Cardiac muscle cell (in vitro differentiated cells and primary cell): ENCODE results near the gene SPRING1. TPM values are rescaled to one million over a fixed set of nuclear protein-coding genes. Genes with fewer than 3 reads are reported as not detected.

ENCODE experiments used
- DNase-seq, 2 donors: peaks; one replicate each; pipeline versions ENCODE4 v3.0.0 to v3.0.0-alpha.2; 2010 to 2017; ENCODE audit warnings: low read depth in 1 of 2, low spot score in 1 of 2
- H3K27ac ChIP-seq: fragments of 200-600 bp; sonication (generic); 2 replicates; pipeline ENCODE4 v1.5.1; 2016
- H3K27me3 ChIP-seq: fragments of 200-600 bp; sonication (generic); 2 replicates; pipeline ENCODE4 v1.6.0; 2016; ENCODE audit warnings: control low read depth
- H3K36me3 ChIP-seq: fragments of 200-600 bp; sonication (generic); 2 replicates; pipeline ENCODE4 v1.5.1; 2016; ENCODE audit warnings: control low read depth
- H3K4me1 ChIP-seq: fragments of 200-600 bp; sonication (generic); 2 replicates; pipeline ENCODE4 v1.8.1; 2017; ENCODE audit warnings: low read depth, mild to moderate bottlenecking, mixed run types
- H3K4me3 ChIP-seq: fragments of 200-600 bp; sonication (generic); 2 replicates; pipeline ENCODE4 v1.5.1; 2016; ENCODE audit warnings: mild to moderate bottlenecking
- H3K9me3 ChIP-seq: fragments of 200-600 bp; sonication (generic); 2 replicates; pipeline ENCODE4 v1.5.1; 2017; ENCODE audit warnings: low read depth, mild to moderate bottlenecking, control low read depth
- polyA plus RNA-seq: library from polyadenylated mRNA; unstranded; fragments of >200 nt; fragmentation: Nextera tagmentation; extraction: Ambion mirVana; gene quantifications from 2 replicates; pipeline ENCODE4 v1.2.1, GENCODE V29; 2016
- total RNA-seq: library from RNA; depleted of rRNA; stranded (reverse); fragments of >200 nt; gene quantifications from 2 replicates; pipeline ENCODE4 v1.2.3, GENCODE V29; 2016
- TF ChIP-seq, protein P1 (sequence below): IDR thresholded peaks from 2 replicates; pipeline ENCODE4 v1.5.1; 2012; ENCODE audit warnings: low read depth, mild to moderate bottlenecking, low read length

The SPRING1 gene, protein sequence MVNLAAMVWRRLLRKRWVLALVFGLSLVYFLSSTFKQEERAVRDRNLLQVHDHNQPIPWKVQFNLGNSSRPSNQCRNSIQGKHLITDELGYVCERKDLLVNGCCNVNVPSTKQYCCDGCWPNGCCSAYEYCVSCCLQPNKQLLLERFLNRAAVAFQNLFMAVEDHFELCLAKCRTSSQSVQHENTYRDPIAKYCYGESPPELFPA
- 16.3 and 23.5 TPM in 2 replicates for total RNA-seq
- polyA plus RNA-seq, result 14.2 and 19.4 TPM in 2 replicates

DNA sequence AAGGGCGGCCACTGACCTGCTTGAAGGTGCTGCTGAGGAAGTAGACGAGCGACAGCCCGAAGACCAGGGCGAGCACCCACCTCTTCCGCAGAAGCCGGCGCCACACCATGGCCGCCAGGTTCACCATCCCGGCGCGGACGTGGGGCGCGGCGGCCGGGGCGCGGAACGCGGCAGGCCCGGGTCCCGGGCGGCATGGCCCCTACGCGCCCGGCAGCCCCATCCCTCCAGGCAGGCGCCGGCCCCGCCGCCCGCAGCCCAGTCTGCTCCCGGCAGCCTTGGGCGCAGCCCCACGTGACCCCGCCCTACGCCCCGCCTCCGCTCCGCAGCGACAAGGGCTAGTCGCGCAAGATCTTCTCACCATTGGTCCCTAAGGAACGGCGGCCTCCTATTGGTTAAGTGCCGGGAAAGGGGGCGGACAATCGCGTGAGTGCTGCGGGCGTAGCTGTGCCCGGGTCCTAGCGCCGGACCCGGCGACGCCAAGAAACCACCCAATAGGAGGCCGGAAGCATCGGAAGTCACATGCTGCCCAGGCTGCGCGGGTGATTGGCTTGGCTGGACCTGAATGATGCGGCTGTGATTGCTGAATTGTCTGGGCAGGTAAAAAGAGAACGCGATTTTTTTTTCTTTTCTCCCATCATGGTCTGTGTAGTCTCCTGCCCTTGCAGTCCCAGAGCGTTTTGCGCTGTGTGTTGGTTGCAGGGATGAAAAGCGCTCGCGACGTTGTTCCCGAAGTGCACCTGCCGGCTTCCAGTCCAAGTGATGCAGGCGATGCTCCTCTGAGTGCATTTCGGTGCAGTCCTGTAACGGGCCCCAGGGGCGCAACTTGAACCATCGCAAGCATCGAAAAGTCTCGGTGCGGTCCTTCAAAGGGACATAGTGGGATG is at the start of gene SPRING1, which contains the start of gene RNFT2:
Gene SPRING1, minus strand, starts transcription at position 296 of the 884 bp plus-strand sequence. Its CDS starts 169 bp downstream, at position 127.
Gene RNFT2, plus strand, starts transcription at position 542 of the 884 bp plus-strand sequence. CDS start 2,183 bp downstream, outside the sequence.
- Histone ChIP-seq H3K4me1 (no peaks in the 10 kb centered on the region), H3K27ac (no peak within 1 kb of the TSS), H3K36me3 (peaks cover 5% of the 10 kb centered on the region), H3K27me3 (no peaks in the 10 kb centered on the region), H3K4me3 (peak within 1 kb of the TSS; percentile 99), H3K9me3 (no peaks in the 10 kb centered on the region)
- TF ChIP-seq, protein P1, sequence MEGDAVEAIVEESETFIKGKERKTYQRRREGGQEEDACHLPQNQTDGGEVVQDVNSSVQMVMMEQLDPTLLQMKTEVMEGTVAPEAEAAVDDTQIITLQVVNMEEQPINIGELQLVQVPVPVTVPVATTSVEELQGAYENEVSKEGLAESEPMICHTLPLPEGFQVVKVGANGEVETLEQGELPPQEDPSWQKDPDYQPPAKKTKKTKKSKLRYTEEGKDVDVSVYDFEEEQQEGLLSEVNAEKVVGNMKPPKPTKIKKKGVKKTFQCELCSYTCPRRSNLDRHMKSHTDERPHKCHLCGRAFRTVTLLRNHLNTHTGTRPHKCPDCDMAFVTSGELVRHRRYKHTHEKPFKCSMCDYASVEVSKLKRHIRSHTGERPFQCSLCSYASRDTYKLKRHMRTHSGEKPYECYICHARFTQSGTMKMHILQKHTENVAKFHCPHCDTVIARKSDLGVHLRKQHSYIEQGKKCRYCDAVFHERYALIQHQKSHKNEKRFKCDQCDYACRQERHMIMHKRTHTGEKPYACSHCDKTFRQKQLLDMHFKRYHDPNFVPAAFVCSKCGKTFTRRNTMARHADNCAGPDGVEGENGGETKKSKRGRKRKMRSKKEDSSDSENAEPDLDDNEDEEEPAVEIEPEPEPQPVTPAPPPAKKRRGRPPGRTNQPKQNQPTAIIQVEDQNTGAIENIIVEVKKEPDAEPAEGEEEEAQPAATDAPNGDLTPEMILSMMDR, result no peak
- DNase-seq, result peak; percentile 98 to 100

DNA sequence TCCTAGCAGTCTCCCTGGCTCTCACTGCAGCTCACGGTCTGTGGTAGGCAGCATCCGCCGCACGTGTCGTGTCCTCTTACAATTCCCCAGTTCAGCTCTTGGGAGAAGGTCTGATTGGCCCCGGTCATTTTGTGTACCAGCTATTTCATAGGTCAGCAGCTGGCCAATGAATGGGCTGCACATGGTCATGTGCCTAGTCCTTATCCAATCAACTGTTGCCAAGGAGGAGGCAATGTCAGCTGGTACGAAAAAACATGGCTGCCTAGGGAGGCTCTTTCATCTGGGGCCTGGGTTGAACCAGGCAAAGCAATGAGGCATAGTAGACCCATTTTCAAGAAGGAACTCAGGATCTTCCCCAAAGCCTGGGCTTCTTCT is 46.4 kb upstream of the SPRING1 start:
- TF ChIP-seq, protein P1, result no peak
- H3K9me3 ChIP-seq, result no peaks in the 10 kb centered on the region
- H3K27ac ChIP-seq, result no peak overlapping the region
- no peaks in the 10 kb centered on the region for H3K4me1 ChIP-seq
- no peak for DNase-seq
- no peaks in the 10 kb centered on the region for H3K27me3 ChIP-seq
- H3K36me3 ChIP-seq, result no peaks in the 10 kb centered on the region
- H3K4me3 ChIP-seq, result no peak overlapping the region

DNA sequence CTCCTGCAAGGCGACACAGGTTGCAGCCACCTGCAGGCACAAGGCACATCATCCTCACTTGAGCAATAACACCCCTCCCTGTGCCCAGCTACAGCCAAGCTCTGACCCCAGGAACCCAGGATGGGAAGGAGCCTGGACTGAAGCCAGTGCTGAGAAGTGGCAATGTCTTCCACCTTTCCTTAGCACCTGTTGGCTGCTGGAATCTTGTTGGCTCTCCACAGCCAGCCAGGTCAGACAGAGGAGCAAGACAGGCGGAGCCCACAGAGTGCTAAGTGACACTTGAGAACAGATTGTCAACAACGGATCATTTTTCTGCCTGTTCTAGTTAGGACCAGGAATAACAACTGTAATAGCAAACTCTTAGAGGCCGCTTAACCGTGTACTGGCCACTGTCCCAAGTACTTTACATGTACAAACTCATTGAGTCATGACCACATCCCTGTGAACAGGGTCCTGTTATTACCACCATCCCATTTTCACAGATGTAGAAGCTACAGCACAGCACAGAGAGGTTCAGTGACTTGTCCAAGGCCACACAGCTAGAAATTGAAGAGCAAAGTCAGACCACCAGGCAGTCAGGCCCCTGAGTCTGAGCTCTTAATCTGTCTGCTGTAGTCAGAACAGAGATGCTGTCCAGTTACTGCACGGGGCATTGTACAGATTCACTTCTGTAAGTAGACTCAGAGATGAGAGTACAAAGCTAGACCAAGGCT is 45.8 kb upstream of the SPRING1 start:
- TF ChIP-seq, protein P1, result no peak
- no peaks in the 10 kb centered on the region for H3K27me3 ChIP-seq
- no peaks in the 10 kb centered on the region for H3K36me3 ChIP-seq
- DNase-seq, result no peak
- H3K9me3 ChIP-seq, result no peaks in the 10 kb centered on the region
- no peaks in the 10 kb centered on the region for H3K4me1 ChIP-seq
- H3K4me3 ChIP-seq, result no peak overlapping the region
- H3K27ac ChIP-seq, result no peak overlapping the region

DNA sequence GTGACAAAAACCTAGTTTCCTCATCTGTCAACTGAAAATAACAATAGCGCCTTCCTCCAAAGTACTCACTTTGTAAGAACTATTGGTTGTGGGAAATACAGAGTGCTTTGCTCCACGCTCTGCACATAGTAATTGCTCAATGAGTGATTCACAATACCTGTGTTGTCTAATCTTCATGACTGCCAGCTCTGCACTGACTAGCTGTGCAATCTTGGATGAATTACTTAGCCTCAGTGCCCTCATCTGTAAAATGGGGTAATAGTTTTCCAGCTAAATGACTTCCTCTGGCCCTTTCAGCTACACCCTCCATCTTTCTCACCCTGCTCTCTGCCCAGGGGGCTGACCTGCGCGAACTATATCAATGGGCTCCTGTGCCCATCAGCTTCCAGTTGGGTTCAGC is 43.1 kb upstream of the SPRING1 start:
- H3K27ac ChIP-seq, result no peak overlapping the region
- TF ChIP-seq, protein P1, result no peak
- H3K9me3 ChIP-seq, result no peaks in the 10 kb centered on the region
- no peak overlapping the region for H3K4me3 ChIP-seq
- no peaks in the 10 kb centered on the region for H3K36me3 ChIP-seq
- DNase-seq, result no peak
- no peaks in the 10 kb centered on the region for H3K27me3 ChIP-seq
- H3K4me1 ChIP-seq, result no peaks in the 10 kb centered on the region

DNA sequence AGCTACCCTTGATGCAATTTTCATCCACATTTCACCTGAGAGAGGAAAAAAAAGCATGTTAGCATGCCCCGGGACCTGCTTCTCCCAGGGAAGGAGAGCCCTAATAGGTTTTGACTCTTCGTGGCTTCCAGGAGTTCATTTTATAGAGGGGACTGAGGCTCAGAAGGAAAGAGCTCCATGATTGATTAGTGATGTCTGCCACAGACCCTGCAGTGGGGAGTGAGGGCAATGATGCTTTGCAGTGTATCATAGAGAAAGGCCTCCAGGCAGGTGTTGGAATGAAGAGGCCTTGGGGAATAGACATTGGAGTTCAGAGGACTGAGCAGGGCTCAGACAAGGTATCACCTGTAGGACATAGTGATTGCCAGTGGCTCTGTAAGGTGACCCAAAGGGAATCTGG is 41.7 kb upstream of the SPRING1 start:
- Histone ChIP-seq H3K27ac (no peak overlapping the region), H3K4me1 (no peaks in the 10 kb centered on the region), H3K36me3 (no peaks in the 10 kb centered on the region), H3K27me3 (no peaks in the 10 kb centered on the region), H3K4me3 (no peak overlapping the region), H3K9me3 (no peaks in the 10 kb centered on the region)
- TF ChIP-seq, protein P1, result no peak
- no peak for DNase-seq
